HG02970 (cell line): ENCODE results near the gene HES2.
"Not testable (repeated sequence)": the region's sequence is repeated elsewhere in the genome, so short reads cannot be mapped to it uniquely, and the experiment has no call there.

Experiments
- ATAC-seq: cut with Tn5 transposase; IDR thresholded peaks from one replicate; pipeline ENCODE4 v1.9.1; 2021; ENCODE audit warnings: mild to moderate bottlenecking, moderate library complexity, moderate number of reproducible peaks; ENCODE audit not compliant: unreplicated experiment, low FRiP score

The HES2 gene

GRCh38 chr1:6454856-6455751 is 35.4 kb upstream of the HES2 start:
- ATAC-seq: no peak

GRCh38 chr1:6453895-6454855 is 34.5 kb upstream of the HES2 start:
- ATAC-seq: not testable (repeated sequence)

GRCh38 chr1:6450943-6451373 is 31.2 kb upstream of the HES2 start:
- no peak for ATAC-seq

- not testable (repeated sequence) for ATAC-seq
Measured at GRCh38 chr1:6450486-6450885, 30.8 kb upstream of the HES2 start.

- ATAC-seq: no peak
Measured at GRCh38 chr1:6450005-6450450, 30.3 kb upstream of the HES2 start.

GRCh38 chr1:6448749-6449631 is 29.3 kb upstream of the HES2 start:
- no peak for ATAC-seq

- no peak for ATAC-seq
Measured at GRCh38 chr1:6447818-6448748, 28.4 kb upstream of the HES2 start.

GRCh38 chr1:6447016-6447817 is 27.5 kb upstream of the HES2 start:
- no peak for ATAC-seq

- ATAC-seq: no peak
Measured at GRCh38 chr1:6446665-6447015, 26.9 kb upstream of the HES2 start.

- not testable (repeated sequence) for ATAC-seq
Measured at GRCh38 chr1:6445929-6446328, 26.2 kb upstream of the HES2 start.

- no peak for ATAC-seq
Measured at GRCh38 chr1:6445062-6445763, 25.5 kb upstream of the HES2 start.

- no peak for ATAC-seq
Measured at GRCh38 chr1:6444377-6444776, 24.7 kb upstream of the HES2 start.

- ATAC-seq: no peak
Measured at GRCh38 chr1:6443339-6444115, 23.8 kb upstream of the HES2 start.

GRCh38 chr1:6441586-6441985 is 21.9 kb upstream of the HES2 start:
- no peak for ATAC-seq

- ATAC-seq: no peak
Measured at GRCh38 chr1:6440198-6441126, 20.7 kb upstream of the HES2 start.

- no peak for ATAC-seq
Measured at GRCh38 chr1:6438047-6438525, 18.4 kb upstream of the HES2 start.
